ENCODE results near the gene TENT4A.

TENT4A gene

DNA sequence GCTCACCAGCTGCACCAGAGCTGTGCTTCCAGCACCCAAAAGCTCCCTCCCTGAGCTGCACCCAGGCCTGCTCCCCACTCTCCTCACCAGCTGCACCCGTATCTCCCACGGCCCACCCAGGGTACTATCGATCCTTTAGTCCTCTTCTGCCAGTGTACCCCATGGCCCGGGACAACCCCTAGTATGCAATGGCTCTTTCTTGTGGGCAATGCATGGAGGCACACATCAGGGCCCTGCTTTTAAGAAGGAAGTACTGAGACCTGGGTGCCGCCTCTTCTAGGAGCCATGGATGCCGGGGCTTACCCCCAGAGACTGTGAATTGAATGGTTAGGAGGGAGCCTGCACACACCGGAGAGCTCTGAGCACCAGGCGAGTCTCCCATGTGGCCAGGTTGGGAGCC, 49.5 kb downstream of the TENT4A start:
- ChIA-PET CTCF (interaction anchor here (1.1 to 4.9 kb wide), 4 partner anchors 16 to 984 kb away, joined by 3 to 22 read pairs (median 4); no protein-coding TSS in a partner anchor), POLR2A (no interaction called here)
- TF ChIP-seq, protein P1, sequence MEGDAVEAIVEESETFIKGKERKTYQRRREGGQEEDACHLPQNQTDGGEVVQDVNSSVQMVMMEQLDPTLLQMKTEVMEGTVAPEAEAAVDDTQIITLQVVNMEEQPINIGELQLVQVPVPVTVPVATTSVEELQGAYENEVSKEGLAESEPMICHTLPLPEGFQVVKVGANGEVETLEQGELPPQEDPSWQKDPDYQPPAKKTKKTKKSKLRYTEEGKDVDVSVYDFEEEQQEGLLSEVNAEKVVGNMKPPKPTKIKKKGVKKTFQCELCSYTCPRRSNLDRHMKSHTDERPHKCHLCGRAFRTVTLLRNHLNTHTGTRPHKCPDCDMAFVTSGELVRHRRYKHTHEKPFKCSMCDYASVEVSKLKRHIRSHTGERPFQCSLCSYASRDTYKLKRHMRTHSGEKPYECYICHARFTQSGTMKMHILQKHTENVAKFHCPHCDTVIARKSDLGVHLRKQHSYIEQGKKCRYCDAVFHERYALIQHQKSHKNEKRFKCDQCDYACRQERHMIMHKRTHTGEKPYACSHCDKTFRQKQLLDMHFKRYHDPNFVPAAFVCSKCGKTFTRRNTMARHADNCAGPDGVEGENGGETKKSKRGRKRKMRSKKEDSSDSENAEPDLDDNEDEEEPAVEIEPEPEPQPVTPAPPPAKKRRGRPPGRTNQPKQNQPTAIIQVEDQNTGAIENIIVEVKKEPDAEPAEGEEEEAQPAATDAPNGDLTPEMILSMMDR (IDR thresholded peaks at IDR 0.05; ENCODE audit: control extremely low read depth, extremely low read depth, low read depth, missing control alignments) = no peak
- DNase-seq (ENCODE audit: extremely low spot score) = no peak

DNA sequence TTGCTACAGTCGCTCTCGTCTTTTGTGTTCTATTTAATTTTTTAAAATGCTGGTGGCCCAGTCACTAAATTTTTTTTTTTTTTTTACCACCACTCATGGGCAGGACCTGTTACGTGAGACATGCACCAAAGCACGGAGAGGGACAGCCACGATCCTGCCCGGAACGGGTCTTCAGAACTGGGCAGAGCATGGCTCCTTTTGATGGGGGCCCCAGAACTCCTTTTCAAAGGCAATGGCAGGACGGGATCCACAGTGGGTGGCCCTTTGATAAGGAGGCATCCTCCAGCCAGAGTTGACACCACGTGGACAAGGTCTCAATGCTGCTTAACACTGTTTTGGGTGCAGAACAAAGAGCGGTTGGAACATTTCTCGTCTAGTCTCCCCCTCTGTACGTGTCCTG, 50.0 kb downstream of the TENT4A start:
- CTCF ChIA-PET = interaction anchor here (1.7 to 4.9 kb wide), 3 partner anchors 16 to 984 kb away, joined by 3 to 22 read pairs (median 4); no protein-coding TSS in a partner anchor

DNA sequence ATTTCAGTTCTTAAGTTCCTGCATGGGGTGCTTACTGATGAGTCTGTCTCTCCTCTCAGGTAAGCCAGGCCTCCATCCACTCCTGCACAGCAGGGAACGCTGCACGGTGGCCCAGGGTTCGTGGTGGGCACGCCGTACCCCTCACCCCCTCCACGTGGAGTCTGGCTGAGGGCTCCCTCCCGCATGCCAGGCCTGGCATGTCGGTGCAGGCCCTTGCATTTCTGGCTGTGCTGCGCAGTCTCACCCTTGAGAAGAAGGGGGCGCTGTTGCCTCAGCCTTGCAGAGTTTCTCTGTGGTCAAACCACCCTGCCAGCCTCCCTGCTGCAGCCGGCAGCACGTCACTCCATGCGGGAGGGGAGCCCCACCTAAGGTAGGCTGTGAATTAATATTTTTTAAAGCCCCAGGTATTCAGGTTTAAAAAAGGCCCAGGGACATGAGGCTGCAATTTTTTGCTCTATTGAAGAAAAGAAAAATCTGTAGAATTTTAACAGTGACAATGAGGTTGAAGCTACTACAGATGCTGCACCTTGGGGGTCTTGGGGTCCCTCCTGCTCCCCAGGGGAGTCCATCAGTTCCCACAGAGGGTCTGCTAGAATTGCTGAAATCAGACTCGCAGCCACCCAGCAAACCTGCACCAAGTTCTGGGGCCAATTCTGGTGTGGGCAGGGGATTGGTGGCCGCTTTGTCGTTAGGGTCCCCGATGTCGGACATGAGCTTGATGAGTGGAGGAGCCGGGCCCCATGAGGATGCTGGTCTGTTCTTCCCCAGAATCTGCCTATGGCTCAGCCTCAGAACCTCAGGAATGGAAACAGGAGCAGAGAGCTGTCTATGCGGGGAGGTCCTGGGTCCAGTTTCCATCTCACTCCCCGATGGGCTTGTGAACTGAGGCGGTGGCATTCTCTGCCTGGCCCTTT, 52.6 kb downstream of the TENT4A start:
- POLR2A ChIA-PET = no interaction called here
- peak; percentile 83 for DNase-seq (ENCODE audit: extremely low spot score)

More for the DNA sequence above, 50.0 kb downstream of the TENT4A start:
- POLR2A ChIA-PET = no interaction called here
- no peak for DNase-seq (ENCODE audit: extremely low spot score)
- TF ChIP-seq, protein P1 (IDR thresholded peaks at IDR 0.05; ENCODE audit: control extremely low read depth, extremely low read depth, low read depth, missing control alignments) = no peak

DNA sequence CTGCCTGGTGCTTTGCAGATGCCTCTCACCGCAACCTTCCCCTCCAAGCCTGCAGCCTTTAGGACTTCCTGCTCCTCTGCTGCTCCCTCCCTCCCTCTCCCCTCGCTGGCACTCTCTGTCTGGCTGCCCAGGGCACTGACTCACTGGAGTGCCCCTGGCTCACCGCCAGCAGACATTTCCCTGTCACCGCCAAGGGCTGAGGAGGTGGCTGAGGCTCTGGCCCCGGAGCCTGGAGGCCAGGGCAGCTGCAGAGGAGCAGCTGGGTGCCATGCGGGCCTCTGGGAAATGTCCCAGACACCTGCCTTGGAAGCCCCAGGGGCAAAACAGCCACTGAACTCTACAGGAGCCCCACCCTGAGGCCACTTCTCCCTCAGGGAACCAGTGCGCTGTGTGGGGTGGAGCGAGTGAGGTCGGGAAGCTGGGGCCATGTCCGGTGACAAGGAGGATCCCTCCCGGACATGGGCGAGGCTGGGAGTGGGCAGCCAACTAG, 53.4 kb downstream of the TENT4A start:
- ChIA-PET POLR2A (no interaction called here), CTCF (interaction anchor here (0.6 to 2.1 kb wide), 15 partner anchors 8 to 1091 kb away, joined by 3 to 12 read pairs (median 4); no protein-coding TSS in a partner anchor)
- no peak for DNase-seq (ENCODE audit: extremely low spot score)
- TF ChIP-seq, protein P1 (IDR thresholded peaks at IDR 0.05; ENCODE audit: control extremely low read depth, extremely low read depth, low read depth, missing control alignments) = no peak

More for the DNA sequence above, 52.6 kb downstream of the TENT4A start:
- TF ChIP-seq, protein P1 (IDR thresholded peaks at IDR 0.05; ENCODE audit: control extremely low read depth, extremely low read depth, low read depth, missing control alignments) = peak; percentile 92
- CTCF ChIA-PET = interaction anchor here (0.6 to 2.1 kb wide), 21 partner anchors 7 to 1092 kb away, joined by 3 to 12 read pairs (median 4); no protein-coding TSS in a partner anchor

DNA sequence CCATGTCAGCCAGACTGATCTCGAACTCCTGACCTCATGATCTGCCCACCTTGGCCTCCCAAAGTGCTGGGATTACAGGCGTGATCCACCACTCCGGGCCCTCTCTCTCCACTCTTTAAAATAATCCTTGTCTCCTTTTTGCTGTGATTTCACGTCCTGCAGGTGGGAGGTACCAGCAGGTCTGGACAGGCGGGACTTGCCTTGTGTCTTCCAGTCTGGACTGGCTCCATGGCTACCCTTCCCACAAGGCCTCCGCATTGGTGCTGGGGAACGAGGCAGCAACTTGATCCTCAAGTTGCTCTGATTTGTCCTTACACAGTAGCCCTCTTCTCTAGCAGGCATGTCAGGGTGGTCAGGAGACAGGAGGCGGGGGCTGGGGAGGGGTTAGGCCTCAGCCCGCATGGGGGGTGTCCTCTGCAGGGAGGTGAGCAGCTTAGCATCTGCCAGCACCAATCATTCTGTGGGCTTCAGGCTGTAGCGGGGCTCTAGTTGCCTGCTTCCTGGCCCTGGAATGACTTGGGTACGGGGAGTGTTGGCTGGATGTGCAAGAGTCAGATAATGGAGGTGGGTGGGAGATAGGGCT, 54.3 kb downstream of the TENT4A start:
- ChIA-PET POLR2A (no interaction called here), CTCF (interaction anchor here (1.6 to 2.0 kb wide), 2 partner anchors 13 to 22 kb away, joined by 5 to 8 read pairs; no protein-coding TSS in a partner anchor)
- no peak for DNase-seq (ENCODE audit: extremely low spot score)
- TF ChIP-seq, protein P1 (IDR thresholded peaks at IDR 0.05; ENCODE audit: control extremely low read depth, extremely low read depth, low read depth, missing control alignments) = no peak

DNA sequence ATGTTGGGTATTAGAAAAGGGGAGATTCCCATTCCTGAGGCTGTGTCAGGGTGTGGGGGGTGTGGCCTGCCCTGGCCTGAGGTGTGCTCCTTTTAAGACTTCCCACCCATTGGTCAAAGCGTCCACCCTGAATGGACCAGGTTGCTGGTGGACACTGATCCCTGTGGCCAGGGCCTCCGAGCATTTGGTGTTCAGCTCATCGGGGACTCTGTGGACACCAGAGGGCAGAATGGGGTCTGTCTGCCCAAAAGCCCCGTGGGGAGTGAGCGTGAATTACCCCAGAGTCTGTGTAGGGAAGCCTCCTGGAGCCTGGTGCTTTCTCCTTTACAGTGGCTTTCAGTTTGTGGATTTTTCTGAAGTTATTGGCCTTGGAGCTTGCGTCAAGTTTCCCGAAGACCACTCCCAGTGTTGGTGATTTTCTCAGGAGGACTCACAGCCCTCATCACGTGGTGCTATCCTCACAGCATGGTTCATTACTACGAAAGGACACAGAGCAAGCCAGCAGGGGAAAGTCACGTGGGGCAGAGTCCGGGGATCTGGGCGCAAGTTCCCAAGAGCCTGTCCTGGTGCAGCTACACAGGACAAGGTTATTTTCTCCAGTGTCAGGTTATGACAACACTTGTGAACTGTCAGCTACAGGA, 55.5 kb downstream of the TENT4A start:
- ChIA-PET CTCF (interaction anchor here (1.3 to 3.0 kb wide), 3 partner anchors 11 to 987 kb away, joined by 5 to 15 read pairs (median 5); no protein-coding TSS in a partner anchor), POLR2A (no interaction called here)
- TF ChIP-seq, protein P1 (IDR thresholded peaks at IDR 0.05; ENCODE audit: control extremely low read depth, extremely low read depth, low read depth, missing control alignments) = no peak
- DNase-seq (ENCODE audit: extremely low spot score) = no peak
